ENCODE results near the gene RBM3.

DNA sequence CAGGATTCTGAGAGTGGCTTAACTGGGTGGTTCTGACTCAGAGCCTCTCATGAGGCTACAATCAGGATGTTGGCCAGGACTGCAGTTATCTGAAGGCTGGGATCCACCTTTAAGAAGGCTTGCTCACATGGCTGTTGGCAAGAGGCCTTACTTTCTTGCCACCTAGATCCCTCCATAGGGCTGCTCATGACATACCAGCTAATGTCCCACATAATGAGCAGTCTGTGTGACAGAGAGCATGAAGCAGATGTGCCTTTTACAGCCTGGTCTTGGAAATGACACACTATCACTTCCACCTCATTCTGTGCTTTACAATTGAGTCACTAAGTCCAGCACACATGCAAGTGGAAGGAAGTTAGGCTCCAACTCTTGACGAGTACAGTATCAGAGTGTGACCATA lies 4.3 kb upstream of the RBM3 start:
- TF ChIP-seq, protein P1, sequence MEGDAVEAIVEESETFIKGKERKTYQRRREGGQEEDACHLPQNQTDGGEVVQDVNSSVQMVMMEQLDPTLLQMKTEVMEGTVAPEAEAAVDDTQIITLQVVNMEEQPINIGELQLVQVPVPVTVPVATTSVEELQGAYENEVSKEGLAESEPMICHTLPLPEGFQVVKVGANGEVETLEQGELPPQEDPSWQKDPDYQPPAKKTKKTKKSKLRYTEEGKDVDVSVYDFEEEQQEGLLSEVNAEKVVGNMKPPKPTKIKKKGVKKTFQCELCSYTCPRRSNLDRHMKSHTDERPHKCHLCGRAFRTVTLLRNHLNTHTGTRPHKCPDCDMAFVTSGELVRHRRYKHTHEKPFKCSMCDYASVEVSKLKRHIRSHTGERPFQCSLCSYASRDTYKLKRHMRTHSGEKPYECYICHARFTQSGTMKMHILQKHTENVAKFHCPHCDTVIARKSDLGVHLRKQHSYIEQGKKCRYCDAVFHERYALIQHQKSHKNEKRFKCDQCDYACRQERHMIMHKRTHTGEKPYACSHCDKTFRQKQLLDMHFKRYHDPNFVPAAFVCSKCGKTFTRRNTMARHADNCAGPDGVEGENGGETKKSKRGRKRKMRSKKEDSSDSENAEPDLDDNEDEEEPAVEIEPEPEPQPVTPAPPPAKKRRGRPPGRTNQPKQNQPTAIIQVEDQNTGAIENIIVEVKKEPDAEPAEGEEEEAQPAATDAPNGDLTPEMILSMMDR (conservative IDR thresholded peaks at IDR 0.05) = no peak
- no peak for TF ChIP-seq ZFX (IDR thresholded peaks at IDR 0.05)

Data from C4-2B (cell line).